ENCODE measurements around the gene SYNE2.

The SYNE2 gene

GRCh38 chr14:63878792-63879191 is 26.0 kb downstream of the SYNE2 start:
- Histone ChIP-seq H3F3A (ENCODE audit: insufficient read depth) (peaks cover 2% of the 10 kb centered on the region; the same call in 1 of the 2 replicates), H3K4me2 (ENCODE audit: low read depth, low read length, poor library complexity, severe bottlenecking) (no peak overlapping the region), H3K9me3 (ENCODE audit: insufficient read depth, low read length) (no peaks in the 10 kb centered on the region), H3K9me2 (replicated peaks; ENCODE audit: insufficient read depth, low read length) (no peaks in the 10 kb centered on the region), H3K27me3 (ENCODE audit: low read length) (no peaks in the 10 kb centered on the region), H3K4me3 (ENCODE audit: insufficient read depth, low read length, poor library complexity, severe bottlenecking) (no peak overlapping the region), H2AFZ (ENCODE audit: low read depth, low read length, severe bottlenecking) (no peak overlapping the region), H4K20me1 (ENCODE audit: low read depth, low read length) (peaks cover 16% of the 10 kb centered on the region; the same call in 1 of the 2 replicates), H3K36me3 (ENCODE audit: low read length) (peaks cover 4% of the 10 kb centered on the region), H3K9ac (ENCODE audit: low read length) (no peak overlapping the region), H3K27ac (ENCODE audit: low read depth, low read length) (no peak overlapping the region), H3K79me2 (ENCODE audit: insufficient read depth, low read length) (peaks cover 99% of the 10 kb centered on the region)
- TF ChIP-seq EZH2phosphoT487 (conservative IDR thresholded peaks at IDR 0.05; ENCODE audit: low read length) (no peak), CTCF (IDR thresholded peaks at IDR 0.05; ENCODE audit: insufficient read depth, low read length, poor library complexity, severe bottlenecking) (no peak)

GRCh38 chr14:63881926-63882325 is 29.1 kb downstream of the SYNE2 start:
- no peaks in the 10 kb centered on the region for H3K9me2 ChIP-seq (replicated peaks; ENCODE audit: insufficient read depth, low read length)
- H4K20me1 ChIP-seq (ENCODE audit: low read depth, low read length): peaks cover 20% of the 10 kb centered on the region
- H3K4me2 ChIP-seq (ENCODE audit: low read depth, low read length, poor library complexity, severe bottlenecking): no peak overlapping the region
- H3K27ac ChIP-seq (ENCODE audit: low read depth, low read length): no peak overlapping the region
- no peaks in the 10 kb centered on the region for H3K27me3 ChIP-seq (ENCODE audit: low read length)
- H3F3A ChIP-seq (ENCODE audit: insufficient read depth): peaks cover 2% of the 10 kb centered on the region; the same call in 1 of the 2 replicates
- no peak overlapping the region for H2AFZ ChIP-seq (ENCODE audit: low read depth, low read length, severe bottlenecking)
- no peaks in the 10 kb centered on the region for H3K9me3 ChIP-seq (ENCODE audit: insufficient read depth, low read length)
- H3K9ac ChIP-seq (ENCODE audit: low read length): no peak overlapping the region
- peaks cover 99% of the 10 kb centered on the region for H3K79me2 ChIP-seq (ENCODE audit: insufficient read depth, low read length)
- peaks cover 7% of the 10 kb centered on the region for H3K36me3 ChIP-seq (ENCODE audit: low read length)
- no peak for TF ChIP-seq CTCF (IDR thresholded peaks at IDR 0.05; ENCODE audit: insufficient read depth, low read length, poor library complexity, severe bottlenecking)
- no peak for TF ChIP-seq EZH2phosphoT487 (conservative IDR thresholded peaks at IDR 0.05; ENCODE audit: low read length)
- no peak overlapping the region for H3K4me3 ChIP-seq (ENCODE audit: insufficient read depth, low read length, poor library complexity, severe bottlenecking)

GRCh38 chr14:63887899-63888298 is 35.1 kb downstream of the SYNE2 start:
- Histone ChIP-seq H4K20me1 (ENCODE audit: low read depth, low read length) (peaks cover 20% of the 10 kb centered on the region; the same call in 1 of the 2 replicates), H2AFZ (ENCODE audit: low read depth, low read length, severe bottlenecking) (no peak overlapping the region), H3K27me3 (ENCODE audit: low read length) (no peaks in the 10 kb centered on the region), H3K4me2 (ENCODE audit: low read depth, low read length, poor library complexity, severe bottlenecking) (no peak overlapping the region), H3K27ac (ENCODE audit: low read depth, low read length) (no peak overlapping the region), H3K9me2 (replicated peaks; ENCODE audit: insufficient read depth, low read length) (no peaks in the 10 kb centered on the region), H3K9me3 (ENCODE audit: insufficient read depth, low read length) (no peaks in the 10 kb centered on the region), H3K79me2 (ENCODE audit: insufficient read depth, low read length) (peaks cover 100% of the 10 kb centered on the region), H3K36me3 (ENCODE audit: low read length) (peaks cover 3% of the 10 kb centered on the region), H3K9ac (ENCODE audit: low read length) (no peak overlapping the region), H3K4me3 (ENCODE audit: insufficient read depth, low read length, poor library complexity, severe bottlenecking) (no peak overlapping the region), H3F3A (ENCODE audit: insufficient read depth) (0 out of 2 replicates have a peak, but pooled peaks cover 6% of the 10 kb centered on the region)
- TF ChIP-seq CTCF (IDR thresholded peaks at IDR 0.05; ENCODE audit: insufficient read depth, low read length, poor library complexity, severe bottlenecking) (no peak), EZH2phosphoT487 (conservative IDR thresholded peaks at IDR 0.05; ENCODE audit: low read length) (no peak)

Measured in SU-DHL-6 (cell line).